GM23338 (cell line): ENCODE data around the gene PNPO. TPM values are rescaled to one million over a fixed set of nuclear protein-coding genes. Genes with fewer than 3 reads are reported as not detected.

ENCODE experiments used
- ATAC-seq: fragments of 200-7000 bp; cut with Tn5 transposase; 3 replicates; pipeline ENCODE4 v1.9.1; 2020
- DNase-seq: peaks from one replicate; pipeline ENCODE4 v3.0.0-alpha.2; 2015; ENCODE audit warnings: low spot score
- H2AFZ ChIP-seq: fragments of 200-600 bp; sonication (generic); 2 replicates; pipeline ENCODE4 v1.8.0; 2016; ENCODE audit warnings: antibody characterized with exemption, mild to moderate bottlenecking, moderate library complexity
- H3F3A ChIP-seq: fragments of 200-600 bp; sonication (generic); replicated peaks from 2 replicates; pipeline ENCODE4 v1.8.0; 2017; ENCODE audit warnings: antibody characterized with exemption, mixed run types, low read depth
- H3K27ac ChIP-seq: fragments of 200-600 bp; sonication (generic); 2 replicates; pipeline ENCODE4 v1.6.1; 2016; ENCODE audit warnings: low read depth
- H3K27me3 ChIP-seq: fragments of 200-600 bp; sonication (generic); 2 replicates; pipeline ENCODE4 v1.8.0; 2016; ENCODE audit warnings: mild to moderate bottlenecking, mixed run types, moderate library complexity; ENCODE audit not compliant: insufficient read depth
- H3K36me3 ChIP-seq: fragments of 200-600 bp; sonication (generic); 2 replicates; pipeline ENCODE4 v1.8.0; 2016; ENCODE audit warnings: mild to moderate bottlenecking; ENCODE audit not compliant: insufficient read depth
- H3K4me1 ChIP-seq: fragments of 200-600 bp; sonication (generic); 2 replicates; pipeline ENCODE4 v1.8.0; 2016; ENCODE audit warnings: mild to moderate bottlenecking, moderate library complexity; ENCODE audit not compliant: insufficient read depth
- H3K4me2 ChIP-seq: fragments of 200-600 bp; sonication (generic); 2 replicates; pipeline ENCODE4 v1.7.1; 2017; ENCODE audit warnings: mixed run types
- H3K4me3 ChIP-seq: fragments of 200-600 bp; sonication (generic); 2 replicates; pipeline ENCODE4 v1.6.1; 2016; ENCODE audit warnings: mixed run types
- H3K79me2 ChIP-seq: fragments of 200-600 bp; sonication (generic); replicated peaks from 2 replicates; pipeline ENCODE4 v1.8.0; 2017; ENCODE audit warnings: mild to moderate bottlenecking; ENCODE audit not compliant: insufficient read depth
- H3K9me2 ChIP-seq: fragments of 200-600 bp; sonication (generic); 2 replicates; pipeline ENCODE4 v1.8.0; 2017; ENCODE audit not compliant: insufficient read depth
- H4K20me1 ChIP-seq: fragments of 200-600 bp; sonication (generic); replicated peaks from 2 replicates; pipeline ENCODE4 v1.8.0; 2017; ENCODE audit warnings: mild to moderate bottlenecking; ENCODE audit not compliant: insufficient read depth
- H3K27ac Mint-ChIP-seq: 2 replicates; pipeline ENCODE4 v1.8.0; 2020; ENCODE audit warnings: inconsistent platforms, mild to moderate bottlenecking, moderate library complexity, mixed read lengths
- H3K27me3 Mint-ChIP-seq: 3 replicates; pipeline ENCODE4 v1.8.0; 2022; ENCODE audit warnings: low read depth, mild to moderate bottlenecking, moderate library complexity, mixed read lengths, inconsistent platforms; ENCODE audit not compliant: insufficient read depth, poor library complexity
- H3K36me3 Mint-ChIP-seq: 3 replicates; pipeline ENCODE4 v1.8.0; 2021; ENCODE audit warnings: low read depth, mild to moderate bottlenecking, inconsistent platforms, moderate library complexity, mixed read lengths
- H3K4me1 Mint-ChIP-seq: 3 replicates; pipeline ENCODE4 v1.8.0; 2020; ENCODE audit warnings: mild to moderate bottlenecking, inconsistent platforms, mixed read lengths
- H3K4me3 Mint-ChIP-seq: 3 replicates; pipeline ENCODE4 v1.8.0; 2021; ENCODE audit warnings: moderate library complexity, mild to moderate bottlenecking, inconsistent platforms, mixed read lengths
- H3K9me3 Mint-ChIP-seq: 3 replicates; pipeline ENCODE4 v1.8.0; 2020; ENCODE audit warnings: moderate library complexity, mild to moderate bottlenecking, inconsistent platforms, mixed read lengths
- JUNB ChIP-seq: IDR thresholded peaks from one replicate; pipeline ENCODE4 v1.6.1; 2016; ENCODE audit warnings: antibody characterized with exemption; ENCODE audit not compliant: unreplicated experiment
- NANOG ChIP-seq: IDR thresholded peaks from 2 replicates; pipeline ENCODE4 v1.6.1; 2016; ENCODE audit warnings: antibody characterized with exemption, borderline replicate concordance
- POLR2AphosphoS5 ChIP-seq: IDR thresholded peaks from 2 replicates; pipeline ENCODE4 v1.6.1; 2016; ENCODE audit warnings: antibody characterized with exemption, low read depth
- REST ChIP-seq: IDR thresholded peaks from one replicate; pipeline ENCODE4 v1.6.1; 2018; ENCODE audit warnings: antibody characterized with exemption; ENCODE audit not compliant: unreplicated experiment
- polyA plus RNA-seq: library from polyadenylated mRNA; unstranded; fragments of >200 nt; fragmentation: Nextera tagmentation; extraction: Ambion mirVana; gene quantifications from 2 replicates; pipeline ENCODE4 v1.2.1, GENCODE V29; 2016
- total RNA-seq: library from RNA; depleted of rRNA; stranded (reverse); fragments of >200 nt; shearing (Covaris generic); gene quantifications from 2 replicates; pipeline ENCODE4 v1.2.3, GENCODE V29; 2014

PNPO gene
- total and polyA plus RNA-seq, 2 experiments from 2014 or later: 5.0 to 12.7 TPM

- no peak overlapping the region for H2AFZ ChIP-seq
- H3K27me3 ChIP-seq: no peaks in the 10 kb centered on the region
- H3K4me2 ChIP-seq: no peak overlapping the region
- no peak for TF ChIP-seq NANOG
- Mint-ChIP-seq H3K27ac (no peak overlapping the region), H3K4me3 (no peak overlapping the region), H3K36me3 (peaks cover 10% of the 10 kb centered on the region; the same call in 2 of the 3 replicates), H3K9me3 (no peaks in the 10 kb centered on the region), H3K27me3 (peaks cover 4% of the 10 kb centered on the region), H3K4me1 (no peaks in the 10 kb centered on the region; the same call in 2 of the 3 replicates)
- no peaks in the 10 kb centered on the region for H3K4me1 ChIP-seq
- H3K9me2 ChIP-seq: no peaks in the 10 kb centered on the region
- H4K20me1 ChIP-seq: no peaks in the 10 kb centered on the region; the same call in 1 of the 2 replicates
- no peak overlapping the region for H3K27ac ChIP-seq
- H3K36me3 ChIP-seq: no peaks in the 10 kb centered on the region
- no peaks in the 10 kb centered on the region for H3K79me2 ChIP-seq
- no peak overlapping the region for H3K4me3 ChIP-seq
- ATAC-seq (no peak), DNase-seq (no peak)
- H3F3A ChIP-seq: no peaks in the 10 kb centered on the region; the same call in 1 of the 2 replicates
Measured at GRCh38 chr17:47913050-47913449, 28.3 kb upstream of the PNPO start.

GRCh38 chr17:47914306-47914948, 26.9 kb upstream of the PNPO start:
- no peaks in the 10 kb centered on the region; the same call in 1 of the 2 replicates for H4K20me1 ChIP-seq
- no peak for ATAC-seq

More at GRCh38 chr17:47914306-47914948, 26.9 kb upstream of the PNPO start:
- Histone ChIP-seq H3K4me3 (no peak overlapping the region), H2AFZ (no peak overlapping the region), H3K9me2 (no peaks in the 10 kb centered on the region), H3K4me1 (no peaks in the 10 kb centered on the region), H3K36me3 (no peaks in the 10 kb centered on the region), H3K27me3 (no peaks in the 10 kb centered on the region), H3K4me2 (no peak overlapping the region), H3K27ac (no peak overlapping the region), H3F3A (no peaks in the 10 kb centered on the region; the same call in 1 of the 2 replicates), H3K79me2 (no peaks in the 10 kb centered on the region)
- peaks cover 6% of the 10 kb centered on the region; the same call in 2 of the 3 replicates for H3K36me3 Mint-ChIP-seq
- TF ChIP-seq POLR2AphosphoS5 (no peak), JUNB (no peak), REST (no peak)
- no peaks in the 10 kb centered on the region; the same call in 2 of the 3 replicates for H3K4me1 Mint-ChIP-seq
- H3K9me3 Mint-ChIP-seq: no peaks in the 10 kb centered on the region
- H3K27me3 Mint-ChIP-seq: peaks cover 4% of the 10 kb centered on the region
- no peak for DNase-seq
- no peak overlapping the region for H3K4me3 Mint-ChIP-seq
- H3K27ac Mint-ChIP-seq: 0 out of 2 replicates have a peak overlapping the region, but pooled peaks have one; percentile 34
